ENCODE measurements around the gene TSPAN9.

TSPAN9 gene

DNA sequence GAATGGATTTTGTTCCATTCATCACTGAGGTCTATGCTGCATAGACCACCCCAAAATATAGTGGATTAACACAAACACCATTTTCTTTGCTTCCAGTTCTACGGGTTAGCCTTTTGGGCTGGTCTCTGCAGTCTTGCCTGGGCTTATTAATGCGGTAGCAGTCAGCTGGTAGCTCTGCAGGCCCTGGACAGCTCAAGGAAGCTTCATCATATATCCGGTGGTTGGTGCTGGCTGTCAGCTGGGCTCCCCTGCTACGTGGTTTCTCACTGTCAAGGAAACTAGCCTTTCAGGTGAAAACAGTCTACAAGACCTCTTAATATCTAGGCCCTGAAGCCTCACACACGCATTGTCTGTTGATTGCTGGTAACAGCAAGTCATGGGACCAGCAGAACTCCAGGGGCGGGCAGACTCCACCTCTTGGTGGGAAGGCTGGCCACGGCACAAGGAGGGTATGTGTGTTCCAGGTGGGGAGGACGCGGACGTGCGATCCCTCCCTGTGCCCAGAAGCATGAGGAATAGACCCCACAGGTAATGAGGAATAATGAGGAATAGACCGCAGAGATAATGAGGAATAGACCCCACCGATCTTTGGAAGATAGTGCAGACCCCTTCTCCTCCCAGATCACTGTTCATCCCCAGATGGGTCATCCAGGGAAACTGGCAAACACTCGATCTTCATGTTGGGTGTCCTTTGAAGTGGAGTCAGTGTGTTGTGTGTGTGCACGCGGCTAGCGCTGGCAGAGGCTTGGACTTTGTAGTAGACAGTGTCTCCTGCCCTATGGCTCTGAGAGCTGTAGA lies 13.3 kb downstream of the TSPAN9 start:
- Mint-ChIP-seq H3K4me1 (no peaks in the 10 kb centered on the region), H3K27ac (no peak overlapping the region), H3K36me3 (no peaks in the 10 kb centered on the region), H3K4me3 (no peak overlapping the region), H3K9me3 (no peaks in the 10 kb centered on the region), H3K27me3 (peaks cover 12% of the 10 kb centered on the region)
- CTCF ChIA-PET, result no interaction called here
- no peak for DNase-seq

DNA sequence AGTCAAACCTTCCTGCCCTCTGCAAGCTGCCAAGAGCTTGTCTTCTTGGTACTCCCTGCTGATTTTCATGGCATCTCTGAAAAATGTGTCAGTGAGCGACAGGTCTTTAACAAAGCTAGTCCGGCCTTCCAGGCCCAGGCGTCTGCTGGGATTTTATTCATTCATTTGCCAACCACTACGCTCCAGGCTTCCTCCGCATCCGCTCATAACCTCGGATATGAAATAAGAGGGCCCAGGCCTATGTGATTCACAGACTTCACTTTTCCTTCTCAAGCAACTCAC lies 13.8 kb downstream of the TSPAN9 start:
- no peak overlapping the region for H3K27ac Mint-ChIP-seq
- H3K9me3 Mint-ChIP-seq, result no peaks in the 10 kb centered on the region
- CTCF ChIA-PET, result no interaction called here
- H3K4me3 Mint-ChIP-seq, result no peak overlapping the region
- peaks cover 12% of the 10 kb centered on the region for H3K27me3 Mint-ChIP-seq
- no peak for DNase-seq
- no peaks in the 10 kb centered on the region for H3K36me3 Mint-ChIP-seq
- no peaks in the 10 kb centered on the region for H3K4me1 Mint-ChIP-seq

DNA sequence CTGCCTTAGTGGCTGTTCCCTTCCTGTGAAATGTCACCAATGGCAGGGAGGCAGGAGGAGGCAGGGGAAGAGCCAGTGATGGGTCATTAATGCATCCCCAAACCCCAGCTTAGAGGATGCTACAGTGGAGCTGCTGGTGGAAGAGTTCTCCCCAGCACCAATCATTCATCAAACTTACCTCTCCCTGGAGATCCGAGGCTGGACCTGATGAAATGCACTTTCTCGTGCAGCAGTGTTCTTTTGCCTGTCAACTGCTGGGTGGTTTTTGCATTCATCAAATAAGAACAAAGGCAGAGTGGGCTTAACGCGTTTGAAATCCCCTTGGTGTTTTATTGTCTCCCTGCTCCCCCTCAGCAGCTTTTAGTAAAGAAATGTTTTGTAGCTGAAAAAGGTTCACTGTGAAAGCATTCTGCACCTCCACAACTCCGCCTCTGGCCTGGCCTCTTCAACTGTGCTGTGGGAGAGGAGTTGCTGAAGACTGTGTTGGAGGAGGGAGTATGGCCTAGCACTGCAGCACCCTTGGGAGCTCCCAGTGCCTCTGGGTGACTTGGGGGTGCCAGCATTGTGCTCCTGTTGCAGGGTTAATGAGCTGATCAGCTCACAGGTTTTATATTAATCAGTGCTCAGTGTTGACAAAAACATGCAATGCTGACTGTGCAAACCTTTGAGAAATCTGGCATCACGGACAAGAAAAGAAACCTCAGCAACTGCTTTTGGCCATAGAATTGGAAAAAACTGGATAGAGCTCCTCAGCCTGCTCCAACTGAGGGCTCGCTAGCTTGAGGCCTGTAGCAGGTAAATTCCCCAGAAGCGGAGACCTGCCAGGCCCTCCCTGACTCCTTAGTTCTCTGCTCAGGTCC lies 14.4 kb downstream of the TSPAN9 start:
- Mint-ChIP-seq H3K27me3 (peaks cover 12% of the 10 kb centered on the region), H3K4me3 (no peak overlapping the region), H3K4me1 (no peaks in the 10 kb centered on the region), H3K9me3 (peaks cover 5% of the 10 kb centered on the region), H3K36me3 (no peaks in the 10 kb centered on the region), H3K27ac (no peak overlapping the region)
- CTCF ChIA-PET, result no interaction called here
- DNase-seq, result no peak

DNA sequence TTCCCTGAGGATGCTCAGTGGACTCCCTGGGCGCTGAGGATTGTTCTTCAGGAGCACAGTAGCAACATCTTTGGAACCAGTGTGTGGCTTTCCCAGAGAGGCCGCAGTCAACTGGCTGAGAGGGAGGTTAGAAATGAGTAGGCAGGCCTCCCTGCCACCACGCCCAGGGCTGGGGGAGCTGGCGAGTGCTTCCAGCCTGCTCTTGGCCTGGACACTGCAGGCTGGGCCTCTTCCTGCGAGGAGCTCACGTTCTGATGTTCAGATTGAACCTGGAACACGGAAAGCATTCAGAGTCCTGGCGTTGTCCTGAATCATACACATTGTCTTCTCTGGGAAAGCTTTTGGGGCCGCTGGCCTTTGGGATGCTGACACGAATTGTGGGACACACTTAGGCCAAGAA lies 15.6 kb downstream of the TSPAN9 start:
- Mint-ChIP-seq H3K4me3 (no peak overlapping the region), H3K36me3 (no peaks in the 10 kb centered on the region), H3K27ac (no peak overlapping the region)

DNA sequence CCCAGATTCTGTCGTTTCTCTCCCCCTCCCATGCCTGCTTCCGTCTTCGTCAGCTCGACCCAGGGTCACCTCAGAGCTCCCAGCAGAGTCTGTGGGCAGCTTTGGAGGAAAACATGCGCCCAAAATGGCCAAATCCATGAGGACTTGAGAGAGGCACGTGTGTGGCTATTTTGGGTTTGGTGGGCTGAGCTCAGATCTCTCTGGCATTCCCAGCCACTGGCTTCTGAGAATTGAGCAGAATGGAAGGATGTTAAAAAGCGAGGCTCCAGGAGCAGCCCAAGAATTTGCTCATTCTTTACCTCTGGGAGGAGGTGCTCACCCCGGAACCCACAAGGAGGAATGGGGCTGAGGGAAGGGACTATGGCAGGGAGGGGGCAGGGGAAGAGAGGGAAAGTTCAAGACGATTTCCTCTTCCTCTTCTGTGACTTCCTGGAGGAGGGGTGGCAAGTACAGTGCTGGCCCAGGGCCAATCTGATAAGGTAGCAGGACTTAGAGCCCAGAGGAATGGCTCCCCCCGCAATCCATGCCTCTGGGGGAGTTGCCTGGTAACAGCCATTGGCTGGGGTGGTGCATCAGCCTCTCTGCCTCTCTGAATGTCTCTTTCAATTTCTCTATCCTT lies 20.1 kb downstream of the TSPAN9 start:
- CTCF ChIA-PET, result no interaction called here

More for the DNA sequence above, 15.6 kb downstream of the TSPAN9 start:
- Mint-ChIP-seq H3K4me1 (no peaks in the 10 kb centered on the region), H3K9me3 (peaks cover 6% of the 10 kb centered on the region), H3K27me3 (peaks cover 21% of the 10 kb centered on the region)
- CTCF ChIA-PET, result interaction anchor here (0.5 kb wide), 1 partner anchor 1086 kb away, joined by 3 read pairs; no protein-coding TSS in a partner anchor
- DNase-seq, result no peak

DNA sequence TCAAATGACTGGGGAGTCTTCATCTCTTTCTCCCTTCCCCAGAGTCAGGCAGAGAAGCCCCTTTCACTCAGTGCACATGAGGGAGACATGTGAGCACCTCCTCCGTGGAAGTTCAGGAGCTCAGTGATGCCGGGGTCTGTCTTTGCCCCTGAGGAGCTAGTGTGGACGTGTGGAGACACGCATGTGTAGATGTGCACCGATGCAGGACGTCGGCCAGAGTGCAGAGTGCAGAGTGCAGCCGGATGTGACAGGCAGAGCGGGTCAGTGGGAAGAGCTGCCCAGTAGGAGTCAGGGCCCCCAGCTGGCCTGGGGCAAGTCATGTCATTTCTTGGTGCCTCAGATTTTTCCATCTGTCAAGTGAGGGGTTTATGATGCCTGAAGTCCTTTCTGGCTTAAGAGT lies 20.7 kb downstream of the TSPAN9 start:
- Mint-ChIP-seq H3K9me3 (peaks cover 15% of the 10 kb centered on the region), H3K27ac (no peak overlapping the region), H3K36me3 (no peaks in the 10 kb centered on the region), H3K4me3 (no peak overlapping the region), H3K27me3 (peaks cover 14% of the 10 kb centered on the region), H3K4me1 (no peaks in the 10 kb centered on the region)
- DNase-seq, result no peak
- CTCF ChIA-PET, result interaction anchor here (0.7 kb wide), 1 partner anchor 36 kb away, joined by 5 read pairs; no protein-coding TSS in a partner anchor

More for the DNA sequence above, 20.1 kb downstream of the TSPAN9 start:
- Mint-ChIP-seq H3K27ac (no peak overlapping the region), H3K4me3 (no peak overlapping the region), H3K9me3 (peaks cover 15% of the 10 kb centered on the region), H3K36me3 (no peaks in the 10 kb centered on the region), H3K27me3 (peaks cover 14% of the 10 kb centered on the region), H3K4me1 (no peaks in the 10 kb centered on the region)
- DNase-seq, result no peak

DNA sequence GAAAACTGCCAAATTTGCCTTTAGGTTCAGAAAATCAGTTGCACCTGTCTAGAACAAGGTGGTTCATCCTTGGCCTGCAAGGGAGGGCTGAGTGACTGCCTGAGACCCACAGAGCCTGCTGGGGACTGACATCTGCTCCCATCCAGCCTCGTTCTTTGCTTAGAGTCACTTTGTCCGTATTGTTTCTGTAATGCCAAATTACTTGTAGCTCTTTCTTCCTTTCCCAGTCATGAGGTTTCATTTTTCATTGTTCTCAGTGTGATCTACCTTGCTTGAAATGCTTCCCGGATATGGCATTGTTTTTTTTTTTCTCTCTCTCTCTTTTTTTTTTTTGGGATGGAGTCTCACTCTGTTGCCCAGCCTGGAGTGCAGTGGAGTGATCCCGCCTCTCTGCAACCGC lies 21.3 kb downstream of the TSPAN9 start:
- Mint-ChIP-seq H3K4me3 (no peak overlapping the region), H3K9me3 (peaks cover 15% of the 10 kb centered on the region)

DNA sequence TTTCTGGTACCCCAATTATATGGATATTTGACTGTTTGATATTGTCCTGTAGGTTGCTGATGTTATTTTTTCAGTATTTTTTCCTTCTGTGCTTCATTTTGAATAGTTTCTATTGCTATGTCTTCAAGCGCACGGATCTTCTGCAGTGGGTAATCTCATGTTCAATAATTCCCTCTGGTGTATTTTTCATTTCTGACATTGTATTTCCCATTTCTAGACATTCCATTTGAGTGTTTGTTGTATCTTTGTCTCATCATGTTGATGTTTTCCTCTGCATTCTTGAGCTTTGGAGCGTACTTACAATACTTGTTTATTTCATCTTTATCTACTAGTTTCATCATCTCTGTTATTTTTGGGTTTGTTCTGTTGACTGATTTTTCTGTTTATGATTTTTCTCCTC lies 22.0 kb downstream of the TSPAN9 start:
- DNase-seq, result no peak
- Mint-ChIP-seq H3K27me3 (peaks cover 14% of the 10 kb centered on the region), H3K27ac (no peak overlapping the region), H3K9me3 (peaks cover 15% of the 10 kb centered on the region), H3K4me3 (no peak overlapping the region), H3K36me3 (no peaks in the 10 kb centered on the region), H3K4me1 (no peaks in the 10 kb centered on the region)
- CTCF ChIA-PET, result no interaction called here

More for the DNA sequence above, 21.3 kb downstream of the TSPAN9 start:
- DNase-seq, result no peak
- Mint-ChIP-seq H3K27ac (no peak overlapping the region), H3K27me3 (peaks cover 14% of the 10 kb centered on the region), H3K4me1 (no peaks in the 10 kb centered on the region), H3K36me3 (no peaks in the 10 kb centered on the region)
- CTCF ChIA-PET, result interaction anchor here (0.7 kb wide), 1 partner anchor 36 kb away, joined by 5 read pairs; no protein-coding TSS in a partner anchor

DNA sequence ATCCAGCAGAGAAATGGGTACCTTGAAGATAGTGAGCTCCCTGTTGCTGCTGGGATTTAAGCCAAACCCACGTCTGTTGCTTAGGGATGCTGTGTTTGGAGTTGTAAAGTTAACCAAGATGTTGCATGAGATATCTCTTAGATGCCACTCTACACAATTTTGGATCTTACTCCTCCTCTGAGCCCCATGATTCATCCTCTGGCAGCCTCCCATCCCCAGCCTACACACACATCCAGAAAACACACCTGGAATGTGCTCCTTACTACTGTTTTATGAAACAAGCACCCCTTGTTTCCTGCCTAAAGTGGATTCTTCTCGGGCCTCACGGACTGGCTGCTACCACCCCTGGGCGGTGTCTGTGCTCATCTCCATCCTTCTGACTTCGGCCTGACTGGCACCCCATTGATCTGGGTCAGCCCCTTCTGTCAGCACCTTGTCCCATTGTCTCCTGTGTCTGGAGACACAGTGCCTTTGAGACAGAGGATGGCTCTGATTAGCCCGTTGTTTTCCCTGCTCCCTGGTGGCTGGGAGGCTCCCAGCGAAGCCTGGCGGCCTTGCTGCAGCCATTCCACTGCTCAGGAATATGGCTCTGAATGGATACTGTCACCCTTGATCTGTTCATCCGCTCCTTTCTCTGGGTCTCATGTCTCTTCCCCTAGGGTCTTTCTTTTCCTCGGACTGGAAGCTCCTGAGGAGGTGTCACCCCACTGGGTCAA lies 24.3 kb downstream of the TSPAN9 start:
- no peak for DNase-seq
- H3K27me3 Mint-ChIP-seq, result peaks cover 14% of the 10 kb centered on the region
- H3K9me3 Mint-ChIP-seq, result peaks cover 10% of the 10 kb centered on the region
- H3K27ac Mint-ChIP-seq, result no peak overlapping the region
- no peak overlapping the region for H3K4me3 Mint-ChIP-seq
- H3K36me3 Mint-ChIP-seq, result no peaks in the 10 kb centered on the region
- no peaks in the 10 kb centered on the region for H3K4me1 Mint-ChIP-seq
- CTCF ChIA-PET, result no interaction called here

DNA sequence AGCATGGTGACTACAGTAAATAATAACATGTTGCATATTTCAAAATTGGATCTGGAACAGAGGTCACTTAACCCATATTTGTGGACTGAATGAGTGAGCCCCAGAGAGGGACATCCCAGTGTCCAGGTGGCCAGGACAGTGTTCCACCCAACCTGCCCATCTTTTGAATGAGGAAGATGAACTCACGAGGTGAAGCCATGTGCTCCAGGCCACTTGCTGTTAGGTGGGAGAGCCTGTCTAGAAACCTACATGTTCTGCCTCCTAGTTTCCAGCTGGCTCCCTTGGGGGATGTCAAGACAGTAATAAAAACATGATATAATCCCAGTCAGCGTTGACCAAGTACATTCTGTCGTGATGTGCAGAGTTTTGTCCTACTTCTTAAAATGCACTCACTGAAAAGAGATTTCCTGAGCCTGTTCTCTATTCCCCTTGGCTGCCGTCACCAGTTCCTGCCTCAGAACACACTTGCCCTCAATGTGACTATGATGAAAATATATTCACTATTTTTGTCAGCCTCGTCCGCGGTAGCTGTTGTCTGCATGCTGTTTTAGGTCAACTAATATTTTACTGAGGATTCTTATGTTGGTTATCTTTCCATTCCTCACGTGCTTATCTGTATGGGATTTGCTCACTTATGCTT lies 25.7 kb downstream of the TSPAN9 start:
- H3K27me3 Mint-ChIP-seq, result peaks cover 5% of the 10 kb centered on the region
- CTCF ChIA-PET, result no interaction called here
- H3K9me3 Mint-ChIP-seq, result peaks cover 8% of the 10 kb centered on the region
- H3K4me1 Mint-ChIP-seq, result no peaks in the 10 kb centered on the region
- no peak for DNase-seq
- H3K27ac Mint-ChIP-seq, result no peak overlapping the region
- H3K4me3 Mint-ChIP-seq, result no peak overlapping the region
- H3K36me3 Mint-ChIP-seq, result no peaks in the 10 kb centered on the region

DNA sequence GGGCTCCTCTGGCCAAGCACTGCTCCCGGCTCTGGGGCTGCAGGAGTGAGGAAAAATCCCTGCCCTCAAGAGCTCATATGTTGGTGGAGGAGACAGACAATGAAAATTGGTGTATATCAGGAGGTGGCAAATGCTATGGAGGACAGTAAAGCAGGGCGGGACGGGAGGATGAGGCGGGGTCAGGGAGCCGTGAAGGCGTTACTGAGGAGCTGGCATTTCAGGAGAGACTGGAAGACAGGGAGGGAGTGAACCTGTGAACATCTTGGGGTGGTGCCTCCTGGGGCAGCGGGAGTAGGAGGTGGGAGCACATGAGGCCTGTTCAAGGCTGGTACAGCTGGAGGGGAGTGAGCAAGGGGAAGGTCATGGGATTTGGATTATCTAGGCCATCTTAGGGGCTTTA lies 26.6 kb downstream of the TSPAN9 start:
- H3K4me3 Mint-ChIP-seq, result no peak overlapping the region
- peaks cover 7% of the 10 kb centered on the region for H3K9me3 Mint-ChIP-seq
- DNase-seq, result no peak
- no peak overlapping the region for H3K27ac Mint-ChIP-seq
- no peaks in the 10 kb centered on the region for H3K36me3 Mint-ChIP-seq
- no peaks in the 10 kb centered on the region for H3K4me1 Mint-ChIP-seq
- CTCF ChIA-PET, result no interaction called here
- H3K27me3 Mint-ChIP-seq, result no peaks in the 10 kb centered on the region

DNA sequence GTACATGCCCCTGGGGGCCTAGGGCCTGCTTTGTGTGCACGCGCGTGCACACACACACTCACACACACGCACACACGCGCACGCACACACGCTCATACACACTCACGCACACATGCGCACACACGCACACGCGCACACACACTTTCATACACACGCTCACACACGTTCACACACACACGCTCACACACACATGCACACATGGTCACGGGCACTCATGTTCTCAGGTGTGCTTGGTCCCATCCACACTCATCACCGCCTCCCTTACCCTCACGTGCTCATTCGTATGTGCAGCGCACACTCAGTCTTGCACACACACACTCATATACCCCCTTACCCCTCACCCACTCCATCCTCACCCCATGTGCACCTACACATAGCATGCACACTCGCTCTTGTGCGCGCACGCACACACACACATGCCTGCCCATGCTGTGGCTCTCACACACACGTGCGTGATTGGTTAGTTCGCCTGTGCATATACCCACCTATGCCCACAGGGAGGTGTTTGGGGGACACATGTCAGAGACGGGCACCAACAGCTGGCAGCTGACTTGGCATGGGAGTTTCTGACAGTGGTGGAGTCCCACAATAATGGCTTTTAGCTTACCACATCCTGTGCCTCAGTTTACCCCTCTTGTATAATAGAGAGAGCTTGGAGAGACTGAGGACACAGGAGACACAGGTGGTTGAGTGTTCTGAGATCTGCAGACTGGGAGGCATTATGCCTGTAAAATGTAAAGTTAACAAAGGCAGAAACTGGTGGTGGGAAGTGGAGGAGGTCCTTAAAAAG lies 28.7 kb downstream of the TSPAN9 start:
- Mint-ChIP-seq H3K27ac (no peak overlapping the region), H3K9me3 (no peaks in the 10 kb centered on the region), H3K4me1 (no peaks in the 10 kb centered on the region), H3K27me3 (peaks cover under 1% of the 10 kb centered on the region), H3K4me3 (no peak overlapping the region), H3K36me3 (no peaks in the 10 kb centered on the region)
- DNase-seq, result no peak
- CTCF ChIA-PET, result no interaction called here

DNA sequence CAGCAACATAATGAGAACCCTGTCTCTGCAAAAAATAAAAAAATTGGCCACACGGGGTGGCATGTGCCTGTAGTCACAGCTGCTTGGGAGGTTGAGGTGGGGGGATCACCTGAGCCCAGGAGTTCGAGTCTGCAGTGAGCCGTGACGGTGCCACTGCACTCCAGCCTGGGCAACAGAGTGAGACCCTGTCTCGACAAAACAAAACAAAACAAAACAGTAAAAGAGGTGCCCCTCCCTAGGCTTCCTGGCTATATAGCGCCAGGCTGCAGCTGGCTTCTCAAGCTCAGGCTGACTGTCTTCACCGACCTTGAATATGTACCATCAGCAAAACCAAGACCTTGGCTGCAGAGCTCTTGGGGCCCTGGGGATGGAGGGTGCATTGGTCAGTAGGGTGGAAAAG lies 29.4 kb downstream of the TSPAN9 start:
- Mint-ChIP-seq H3K9me3 (no peaks in the 10 kb centered on the region), H3K27ac (no peak overlapping the region), H3K27me3 (peaks cover 4% of the 10 kb centered on the region), H3K36me3 (no peaks in the 10 kb centered on the region), H3K4me1 (no peaks in the 10 kb centered on the region), H3K4me3 (no peak overlapping the region)
- CTCF ChIA-PET, result no interaction called here
- DNase-seq, result no peak
